ENCODE data around the gene ZNF222.
A peak's percentile ranks its signal among the peaks of the same experiment; 100 is the strongest.

ZNF222 gene

DNA sequence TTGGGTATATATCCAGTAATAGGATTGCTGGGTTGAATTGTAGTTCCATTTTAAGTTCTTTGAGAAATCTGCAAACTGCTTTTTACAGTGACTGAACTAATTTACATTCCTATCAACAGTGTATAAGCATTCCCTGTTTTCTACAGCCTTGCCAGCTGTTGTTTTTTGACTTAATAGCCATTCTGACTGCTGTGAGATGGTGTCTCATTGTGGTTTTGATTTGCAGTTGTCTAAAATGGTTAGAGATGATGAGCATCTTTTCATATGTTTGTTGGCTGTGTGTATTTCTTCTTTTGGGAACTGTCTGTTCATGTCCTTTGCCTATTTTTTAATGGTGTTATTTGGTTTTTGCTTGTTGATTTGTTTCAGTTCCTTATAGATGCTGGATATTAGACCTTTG lies 4.0 kb upstream of the ZNF222 start:
- TF ChIP-seq, protein P1, sequence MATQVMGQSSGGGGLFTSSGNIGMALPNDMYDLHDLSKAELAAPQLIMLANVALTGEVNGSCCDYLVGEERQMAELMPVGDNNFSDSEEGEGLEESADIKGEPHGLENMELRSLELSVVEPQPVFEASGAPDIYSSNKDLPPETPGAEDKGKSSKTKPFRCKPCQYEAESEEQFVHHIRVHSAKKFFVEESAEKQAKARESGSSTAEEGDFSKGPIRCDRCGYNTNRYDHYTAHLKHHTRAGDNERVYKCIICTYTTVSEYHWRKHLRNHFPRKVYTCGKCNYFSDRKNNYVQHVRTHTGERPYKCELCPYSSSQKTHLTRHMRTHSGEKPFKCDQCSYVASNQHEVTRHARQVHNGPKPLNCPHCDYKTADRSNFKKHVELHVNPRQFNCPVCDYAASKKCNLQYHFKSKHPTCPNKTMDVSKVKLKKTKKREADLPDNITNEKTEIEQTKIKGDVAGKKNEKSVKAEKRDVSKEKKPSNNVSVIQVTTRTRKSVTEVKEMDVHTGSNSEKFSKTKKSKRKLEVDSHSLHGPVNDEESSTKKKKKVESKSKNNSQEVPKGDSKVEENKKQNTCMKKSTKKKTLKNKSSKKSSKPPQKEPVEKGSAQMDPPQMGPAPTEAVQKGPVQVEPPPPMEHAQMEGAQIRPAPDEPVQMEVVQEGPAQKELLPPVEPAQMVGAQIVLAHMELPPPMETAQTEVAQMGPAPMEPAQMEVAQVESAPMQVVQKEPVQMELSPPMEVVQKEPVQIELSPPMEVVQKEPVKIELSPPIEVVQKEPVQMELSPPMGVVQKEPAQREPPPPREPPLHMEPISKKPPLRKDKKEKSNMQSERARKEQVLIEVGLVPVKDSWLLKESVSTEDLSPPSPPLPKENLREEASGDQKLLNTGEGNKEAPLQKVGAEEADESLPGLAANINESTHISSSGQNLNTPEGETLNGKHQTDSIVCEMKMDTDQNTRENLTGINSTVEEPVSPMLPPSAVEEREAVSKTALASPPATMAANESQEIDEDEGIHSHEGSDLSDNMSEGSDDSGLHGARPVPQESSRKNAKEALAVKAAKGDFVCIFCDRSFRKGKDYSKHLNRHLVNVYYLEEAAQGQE (IDR thresholded peaks at IDR 0.05; ENCODE audit: insufficient replicate concordance, low read depth) = no peak
- TF ChIP-seq POLR2AphosphoS5 (IDR thresholded peaks at IDR 0.05; ENCODE audit: low read depth) (no peak), SPI1 (IDR thresholded peaks at IDR 0.05; ENCODE audit: borderline replicate concordance, low read depth) (no peak), GABPA (IDR thresholded peaks at IDR 0.05; ENCODE audit: low read depth) (no peak)
- TF ChIP-seq, protein P2, sequence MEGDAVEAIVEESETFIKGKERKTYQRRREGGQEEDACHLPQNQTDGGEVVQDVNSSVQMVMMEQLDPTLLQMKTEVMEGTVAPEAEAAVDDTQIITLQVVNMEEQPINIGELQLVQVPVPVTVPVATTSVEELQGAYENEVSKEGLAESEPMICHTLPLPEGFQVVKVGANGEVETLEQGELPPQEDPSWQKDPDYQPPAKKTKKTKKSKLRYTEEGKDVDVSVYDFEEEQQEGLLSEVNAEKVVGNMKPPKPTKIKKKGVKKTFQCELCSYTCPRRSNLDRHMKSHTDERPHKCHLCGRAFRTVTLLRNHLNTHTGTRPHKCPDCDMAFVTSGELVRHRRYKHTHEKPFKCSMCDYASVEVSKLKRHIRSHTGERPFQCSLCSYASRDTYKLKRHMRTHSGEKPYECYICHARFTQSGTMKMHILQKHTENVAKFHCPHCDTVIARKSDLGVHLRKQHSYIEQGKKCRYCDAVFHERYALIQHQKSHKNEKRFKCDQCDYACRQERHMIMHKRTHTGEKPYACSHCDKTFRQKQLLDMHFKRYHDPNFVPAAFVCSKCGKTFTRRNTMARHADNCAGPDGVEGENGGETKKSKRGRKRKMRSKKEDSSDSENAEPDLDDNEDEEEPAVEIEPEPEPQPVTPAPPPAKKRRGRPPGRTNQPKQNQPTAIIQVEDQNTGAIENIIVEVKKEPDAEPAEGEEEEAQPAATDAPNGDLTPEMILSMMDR (IDR thresholded peaks at IDR 0.05; ENCODE audit: insufficient read depth, low read length) = no peak
- Histone ChIP-seq H3K27ac (replicated peaks) (no peak overlapping the region), H3K27me3 (ENCODE audit: insufficient read depth, poor library complexity, severe bottlenecking) (no peaks in the 10 kb centered on the region), H3K4me3 (replicated peaks; ENCODE audit: insufficient read depth, low read length) (no peak overlapping the region)
- no peak for DNase-seq (ENCODE audit: low read depth in 1 of 2, low spot score in 1 of 2)

DNA sequence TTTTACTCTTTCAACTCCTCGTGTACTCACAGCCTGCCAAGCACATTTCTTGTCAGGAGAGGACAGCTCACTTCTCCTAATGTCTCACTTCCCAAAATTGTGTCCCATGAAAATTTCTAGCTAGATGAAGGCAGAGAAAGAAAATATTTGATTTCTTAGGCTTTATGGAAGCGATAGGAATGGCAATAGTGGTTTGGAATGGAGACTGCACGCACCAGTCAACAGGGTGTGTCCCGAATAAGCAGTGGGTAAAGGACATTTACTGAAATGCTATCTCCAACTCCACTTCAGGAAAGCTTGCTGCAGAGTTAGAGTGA lies 321 bp upstream of the ZNF222 start:
- TF ChIP-seq, protein P1 (IDR thresholded peaks at IDR 0.05; ENCODE audit: insufficient replicate concordance, low read depth) = no peak
- no peak for TF ChIP-seq POLR2AphosphoS5 (IDR thresholded peaks at IDR 0.05; ENCODE audit: low read depth)
- TF ChIP-seq, protein P2 (IDR thresholded peaks at IDR 0.05; ENCODE audit: insufficient read depth, low read length) = no peak
- no peak for TF ChIP-seq SPI1 (IDR thresholded peaks at IDR 0.05; ENCODE audit: borderline replicate concordance, low read depth)
- TF ChIP-seq GABPA (IDR thresholded peaks at IDR 0.05; ENCODE audit: low read depth) = no peak
- DNase-seq (ENCODE audit: low read depth in 1 of 2, low spot score in 1 of 2) = no peak
- peak overlapping the region; percentile 84 for H3K4me3 ChIP-seq (replicated peaks; ENCODE audit: insufficient read depth, low read length)
- H3K27me3 ChIP-seq (ENCODE audit: insufficient read depth, poor library complexity, severe bottlenecking) = no peaks in the 10 kb centered on the region
- peak overlapping the region; percentile 78 for H3K27ac ChIP-seq (replicated peaks)

DNA sequence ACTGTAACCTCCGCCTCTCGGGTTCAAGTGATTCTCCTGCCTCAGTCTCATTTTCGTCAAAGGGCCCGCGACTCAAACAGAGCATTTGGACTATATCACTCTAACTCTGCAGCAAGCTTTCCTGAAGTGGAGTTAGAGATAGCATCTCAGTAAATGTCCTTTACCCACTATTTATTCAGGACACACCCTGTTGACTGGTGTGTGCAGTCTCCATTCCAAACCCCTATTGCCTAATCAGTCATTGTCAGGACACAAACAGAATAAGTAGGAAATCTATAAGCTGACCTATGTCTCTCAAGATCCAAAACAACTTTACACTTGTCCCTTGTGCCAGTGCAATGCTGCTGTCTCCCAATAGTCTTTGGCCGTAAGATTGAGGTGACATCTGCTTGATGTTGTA lies 1.4 kb downstream of the ZNF222 start:
- TF ChIP-seq SPI1 (IDR thresholded peaks at IDR 0.05; ENCODE audit: borderline replicate concordance, low read depth) (no peak), GABPA (IDR thresholded peaks at IDR 0.05; ENCODE audit: low read depth) (no peak), POLR2AphosphoS5 (IDR thresholded peaks at IDR 0.05; ENCODE audit: low read depth) (no peak)
- TF ChIP-seq, protein P2 (IDR thresholded peaks at IDR 0.05; ENCODE audit: insufficient read depth, low read length) = no peak
- TF ChIP-seq, protein P1 (IDR thresholded peaks at IDR 0.05; ENCODE audit: insufficient replicate concordance, low read depth) = no peak
- Histone ChIP-seq H3K27me3 (ENCODE audit: insufficient read depth, poor library complexity, severe bottlenecking) (no peaks in the 10 kb centered on the region), H3K4me3 (replicated peaks; ENCODE audit: insufficient read depth, low read length) (no peak overlapping the region), H3K27ac (replicated peaks) (no peak overlapping the region)
- no peak for DNase-seq (ENCODE audit: low read depth in 1 of 2, low spot score in 1 of 2)
